Stimulated activated CD8-positive, alpha-beta memory T cell treated with anti-CD3 and anti-CD28 coated beads, Interleukin-2, amount 100 ng/mL, for 48 hours (primary cell): ENCODE measurements around the gene SPG7.

ENCODE experiments used
- DNase-seq, 2 donors: peaks; one replicate each; pipeline ENCODE4 v3.0.0-alpha.2; 2020; ENCODE audit warnings: low read depth in 2 of 2

Gene SPG7

GRCh38 chr16:89485701-89486246 lies 22.4 kb upstream of the SPG7 start:
- DNase-seq: no peak

GRCh38 chr16:89489040-89489897 lies 18.9 kb upstream of the SPG7 start:
- peak; percentile 65 to 73 for DNase-seq

DNA sequence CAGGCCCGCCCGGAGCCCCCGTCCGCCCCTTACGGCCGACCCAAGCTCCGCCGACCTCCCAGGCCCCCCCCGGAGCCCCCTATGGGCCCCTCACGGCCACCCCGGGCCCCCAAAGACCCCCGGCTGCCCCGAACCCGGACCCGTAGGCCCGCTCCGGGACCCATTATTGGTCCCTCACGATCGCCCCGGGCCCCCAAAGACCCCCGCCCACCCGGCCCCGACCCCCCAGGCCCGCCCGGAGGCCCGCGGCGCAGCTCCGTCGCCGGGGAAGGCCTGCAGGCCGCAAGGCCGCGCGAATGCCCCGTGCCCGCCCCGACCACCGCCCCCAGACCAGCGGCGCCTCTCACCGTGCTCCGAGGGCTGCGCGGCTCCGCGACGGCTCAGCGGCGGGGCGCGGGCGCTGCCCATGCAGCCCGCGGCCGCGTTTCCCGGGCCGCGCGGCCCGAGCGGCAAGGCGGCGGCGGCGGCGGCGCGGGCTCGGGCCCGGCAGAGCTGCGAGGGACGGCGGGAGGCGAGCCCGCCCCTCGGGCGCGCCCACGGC lies 18.2 kb upstream of the SPG7 start:
- no peak for DNase-seq

- DNase-seq: peak; percentile 94 to 96
Measured at GRCh38 chr16:89490439-89491237, 17.6 kb upstream of the SPG7 start, which contains the start of gene ANKRD11. TSS of gene ANKRD11 (minus strand) at chr16:89490561. CDS start at chr16:89317019, 173,542 bp downstream.

DNA sequence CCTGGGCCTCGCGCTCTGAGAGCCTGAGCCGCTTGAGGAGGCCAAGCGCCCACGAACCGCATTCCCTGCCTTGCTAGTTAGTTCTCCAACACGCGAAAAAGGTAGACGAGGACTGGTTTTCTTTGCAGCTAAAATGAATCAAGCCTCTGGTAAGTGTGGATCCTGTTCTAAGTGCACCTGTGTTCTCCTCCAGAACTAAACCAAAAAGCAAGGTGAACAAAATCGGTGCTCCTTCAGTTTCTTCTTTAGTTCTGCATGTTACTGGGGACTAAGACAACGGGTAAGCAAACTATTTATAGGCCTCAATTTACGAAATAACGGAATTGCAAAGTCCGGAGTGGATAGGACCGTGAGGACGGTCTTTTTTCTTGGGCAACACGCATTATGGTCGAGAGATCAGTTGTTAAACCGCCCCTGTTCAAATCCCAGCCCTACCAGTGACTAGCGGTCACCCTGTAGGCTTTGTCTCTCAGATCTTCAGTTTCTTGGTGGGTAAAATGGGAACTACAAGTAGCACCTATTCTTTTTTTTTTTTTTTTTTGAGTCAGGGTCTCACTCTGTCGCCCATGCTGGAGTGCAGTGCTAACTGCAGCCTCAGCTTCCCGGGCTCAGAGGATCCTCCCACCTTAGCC lies 16.8 kb upstream of the SPG7 start:
- no peak for DNase-seq

DNA sequence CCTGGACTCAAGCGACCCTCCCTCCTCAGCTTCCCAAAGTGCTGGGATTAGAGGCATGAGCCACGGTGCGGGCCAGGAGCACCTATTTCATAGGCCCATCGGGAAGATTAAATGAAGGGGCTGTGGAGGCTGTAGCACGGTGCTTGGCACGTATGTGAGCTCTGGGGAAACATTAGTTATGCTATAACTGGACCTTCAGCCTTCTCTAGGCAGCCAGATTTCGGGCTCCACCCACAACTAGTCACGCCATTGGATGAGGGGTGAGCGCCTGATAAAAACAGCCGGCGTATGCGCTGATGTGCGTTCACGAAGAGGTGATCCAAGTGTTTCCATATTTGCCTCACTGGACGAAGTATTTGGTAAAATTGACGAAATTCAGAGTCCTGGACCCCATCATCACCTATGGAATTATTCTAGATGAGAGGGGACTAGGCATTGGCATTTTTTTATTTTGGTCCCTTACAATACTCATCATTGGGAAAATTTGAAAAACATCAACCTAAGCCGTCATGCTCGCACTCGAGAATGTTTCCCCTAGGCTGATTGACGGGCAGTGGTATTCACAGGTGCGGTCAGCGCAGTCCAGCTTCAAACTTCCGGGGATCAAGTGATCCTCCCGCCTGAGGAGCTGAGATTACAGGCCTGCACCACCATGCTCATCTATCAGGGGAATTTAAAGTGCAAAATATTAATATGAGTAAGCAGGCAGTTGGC lies 16.1 kb upstream of the SPG7 start:
- no peak for DNase-seq

DNA sequence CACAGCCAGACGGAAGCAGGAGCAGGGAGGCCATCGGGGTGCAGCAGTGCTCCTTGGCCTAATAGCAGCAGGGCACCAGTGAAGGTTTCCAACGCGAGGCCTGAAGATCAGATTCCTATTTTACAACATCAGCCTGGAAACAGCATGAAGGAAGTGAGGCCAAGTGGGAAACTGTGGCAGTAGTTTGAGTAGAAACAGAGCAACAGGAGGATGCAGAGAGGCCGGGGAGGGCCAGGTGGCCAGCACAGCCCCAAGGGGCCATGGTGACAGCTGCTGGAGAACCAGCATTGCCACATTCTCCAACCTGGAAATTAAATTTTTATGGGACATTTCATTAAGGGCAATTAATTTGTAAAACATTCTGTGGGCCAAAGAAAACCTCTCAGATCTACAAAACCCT lies 14.4 kb upstream of the SPG7 start:
- no peak for DNase-seq

DNA sequence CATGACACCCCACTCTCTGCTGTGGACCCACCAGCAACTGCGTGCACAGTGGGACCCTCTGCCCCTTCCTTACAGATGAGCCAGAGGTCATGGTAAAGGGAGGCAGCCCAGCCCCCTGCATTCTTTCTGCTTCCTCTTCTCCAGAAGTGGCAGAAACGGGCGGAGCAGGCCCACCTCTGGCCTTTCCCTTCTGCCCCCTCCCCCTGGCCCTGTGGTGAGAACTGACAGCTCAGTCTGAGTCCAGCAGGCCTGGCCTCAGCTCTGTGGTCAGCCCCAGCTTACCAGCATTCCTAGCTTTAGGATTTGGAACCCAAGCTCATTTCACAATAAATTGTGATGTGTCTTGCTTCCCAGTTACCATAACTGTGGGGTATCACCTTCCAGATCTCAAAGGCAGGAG lies 13.1 kb upstream of the SPG7 start:
- no peak for DNase-seq

GRCh38 chr16:89498839-89499238 lies 9.4 kb upstream of the SPG7 start:
- no peak for DNase-seq

GRCh38 chr16:89499767-89500166 lies 8.4 kb upstream of the SPG7 start:
- DNase-seq: no peak

- no peak for DNase-seq
Measured at GRCh38 chr16:89502081-89502843, 5.9 kb upstream of the SPG7 start.

GRCh38 chr16:89504091-89504490 lies 4.1 kb upstream of the SPG7 start:
- no peak for DNase-seq

GRCh38 chr16:89505204-89506112 lies 2.7 kb upstream of the SPG7 start:
- DNase-seq: peak; percentile 64 to 80

- no peak for DNase-seq
Measured at GRCh38 chr16:89506113-89506504, 2.1 kb upstream of the SPG7 start.

DNA sequence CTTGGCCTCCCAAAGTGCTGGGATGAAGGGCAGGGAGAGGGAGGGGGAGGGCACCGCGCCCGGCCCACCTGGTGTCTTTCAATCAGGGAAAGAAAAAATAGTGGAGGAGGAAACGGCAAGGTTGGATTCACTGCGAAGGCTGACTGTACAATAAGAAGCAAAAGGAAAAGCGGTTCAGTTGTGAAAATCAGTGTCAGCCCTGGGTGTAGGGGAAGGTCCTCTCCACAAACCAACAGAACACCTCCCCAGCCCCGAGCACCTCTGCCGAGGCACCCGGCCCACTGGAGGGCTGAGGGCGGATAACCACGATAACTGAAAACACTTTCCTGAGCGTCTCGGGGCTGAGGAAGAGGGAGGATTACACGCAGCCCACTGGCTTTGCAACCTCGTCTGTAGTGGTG lies 1.4 kb upstream of the SPG7 start:
- DNase-seq: no peak

DNA sequence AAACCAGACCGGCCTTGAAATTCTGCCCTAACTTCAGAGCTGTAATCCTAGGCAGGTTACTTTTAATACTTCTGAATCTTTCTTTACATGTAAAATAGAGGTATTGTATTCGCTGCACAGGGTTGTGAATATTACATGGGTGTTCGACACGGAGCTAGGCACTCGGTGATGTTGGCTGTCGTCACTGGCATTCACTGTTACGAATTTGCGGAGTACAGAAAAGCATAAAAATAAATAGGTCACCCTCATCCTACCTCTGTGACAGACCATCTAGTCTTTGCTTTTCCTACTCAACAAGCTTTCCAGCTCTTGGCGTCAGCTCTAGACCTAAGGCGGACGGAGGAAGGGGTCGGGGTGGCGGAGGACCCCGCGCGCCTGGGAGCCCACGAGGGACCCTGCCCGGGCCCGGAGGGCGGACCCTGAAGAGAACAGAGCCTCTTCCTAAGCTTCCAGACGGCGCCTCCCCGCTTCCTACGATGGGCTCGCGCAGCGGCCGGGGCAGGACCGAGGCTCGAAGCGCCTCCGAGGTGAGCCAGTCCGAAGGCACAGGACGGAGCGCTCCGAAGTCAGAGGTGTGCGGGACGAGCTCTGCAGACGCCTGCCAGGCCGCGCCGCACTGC lies 879 bp upstream of the SPG7 start:
- no peak for DNase-seq

- no peak for DNase-seq
Measured at GRCh38 chr16:89510526-89510925, 2.3 kb downstream of the SPG7 start.

GRCh38 chr16:89511374-89511773 lies 3.2 kb downstream of the SPG7 start:
- DNase-seq: no peak

- no peak for DNase-seq
Measured at GRCh38 chr16:89512453-89512852, 4.2 kb downstream of the SPG7 start.
